GM21447 (cell line): ENCODE data around the gene GNG12.
"Not testable (repeated sequence)": the region's sequence is repeated elsewhere in the genome, so short reads cannot be mapped to it uniquely, and the experiment has no call there.

ENCODE experiments used
- ATAC-seq: cut with Tn5 transposase; IDR thresholded peaks from one replicate; pipeline ENCODE4 v1.9.1; 2021; ENCODE audit not compliant: unreplicated experiment

GNG12 gene

GRCh38 chr1:67662884-67663283 is 170.4 kb downstream of the GNG12 start:
- ATAC-seq: no peak

GRCh38 chr1:67659229-67659628 is 174.0 kb downstream of the GNG12 start:
- ATAC-seq: no peak

DNA sequence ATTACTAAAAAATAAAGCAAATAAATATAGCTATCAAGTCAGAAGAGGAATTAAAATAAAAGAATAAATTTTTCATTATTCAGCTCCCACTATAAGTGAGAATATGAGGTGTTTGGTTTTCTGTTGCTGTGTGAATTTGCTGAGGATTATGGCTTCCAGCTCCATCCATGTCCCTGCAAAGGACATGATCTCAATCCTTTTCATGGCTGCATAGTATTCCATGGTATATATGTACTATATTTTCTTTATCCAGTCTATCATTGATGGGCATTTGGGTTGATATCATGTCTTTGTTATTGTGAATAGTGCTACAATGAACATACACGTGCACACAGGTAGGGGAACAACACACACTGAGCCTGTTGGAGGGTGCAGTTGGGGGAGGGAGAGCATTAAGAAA is 176.1 kb downstream of the GNG12 start:
- not testable (repeated sequence) for ATAC-seq

GRCh38 chr1:67655581-67655980 is 177.7 kb downstream of the GNG12 start:
- no peak for ATAC-seq

GRCh38 chr1:67653304-67653703 is 180.0 kb downstream of the GNG12 start:
- ATAC-seq: no peak

DNA sequence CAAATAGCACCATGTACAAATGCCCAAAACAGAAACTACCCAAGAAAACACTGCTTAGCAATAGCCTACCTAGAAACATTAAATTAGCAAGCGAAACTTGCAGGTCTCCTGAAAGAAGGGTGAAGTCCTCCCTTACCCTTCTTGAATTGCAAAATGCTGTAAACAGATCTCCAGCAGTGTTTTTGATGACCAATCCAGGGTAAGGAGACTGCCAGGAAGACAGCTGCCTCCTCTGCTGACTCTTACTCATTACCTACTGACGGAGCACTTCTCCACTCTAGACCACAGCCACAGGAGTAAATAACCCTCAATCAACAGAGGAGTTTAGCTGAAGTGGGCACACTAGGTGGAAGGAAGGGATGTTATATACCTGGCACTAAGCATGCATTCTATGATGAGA is 180.5 kb downstream of the GNG12 start:
- no peak for ATAC-seq
